B cell (primary cell): ENCODE measurements around the gene ZNF423.

Experiments used
- CTCF ChIP-seq: fragments of 200-600 bp; IDR thresholded peaks from one replicate; pipeline ENCODE4 v1.8.0; 2022; ENCODE audit warnings: antibody characterized with exemption, mild to moderate bottlenecking
- EZH2 ChIP-seq: IDR thresholded peaks from 2 replicates; pipeline ENCODE4 v1.6.1; 2012; ENCODE audit warnings: borderline replicate concordance, low read depth, mild to moderate bottlenecking, moderate library complexity, low read length; ENCODE audit not compliant: insufficient read depth, poor library complexity, severe bottlenecking

GRCh38 chr16:49585143-49585832, 270.6 kb downstream of the ZNF423 start:
- TF ChIP-seq CTCF: no peak
- TF ChIP-seq EZH2: no peak
